B cell (primary cell): Measurements from ENCODE around the gene BARHL1. TPM values are rescaled to one million over a fixed set of nuclear protein-coding genes. Genes with fewer than 3 reads are reported as not detected.

ENCODE experiments used
- ATAC-seq: fragments of 200-7000 bp; cut with Tn5 transposase; one replicate; pipeline ENCODE4 v1.10.0; 2021; ENCODE audit warnings: low read depth, mild to moderate bottlenecking, moderate number of reproducible peaks, moderate library complexity
- CTCF ChIA-PET: fragments of 350-600 bp; sonication (Branson Sonifier 250); formaldehyde crosslinking; loops from one replicate; lab custom pipeline; 2021; ENCODE audit warnings: antibody characterized with exemption, inconsistent platforms; lab: Charles Lee
- POLR2A ChIA-PET: fragments of 350-600 bp; sonication (Branson Sonifier 250); formaldehyde crosslinking; loops from one replicate; lab custom pipeline; 2021; ENCODE audit warnings: antibody characterized with exemption; lab: Charles Lee
- DNase-seq: peaks from one replicate; pipeline ENCODE4 v3.0.0; 2013
- H2AFZ ChIP-seq: 2 replicates; pipeline ENCODE4 v1.6.1; 2012; ENCODE audit warnings: mild to moderate bottlenecking, low read depth, low read length; ENCODE audit not compliant: insufficient read depth, poor library complexity, severe bottlenecking
- H3K27ac ChIP-seq, 2 donors: 1 replicate in 1 of 2; 2 replicates in 1 of 2; pipeline ENCODE4 v1.5.1; 2012 to 2013; ENCODE audit warnings: low read length in 2 of 2, mild to moderate bottlenecking in 2 of 2, moderate library complexity in 1 of 2
- H3K27me3 ChIP-seq, 4 experiments: fragments of 200-600 bp in 1 of 4; sonication (generic) in 1 of 4; replicated peaks in 1 of 4; 1 replicate in 2 of 4; 2 replicates in 2 of 4; pipeline versions ENCODE4 v1.6.1 to v1.7.0; 2013 to 2016; ENCODE audit warnings: low read length in 3 of 4, mild to moderate bottlenecking in 2 of 4, mixed read lengths in 1 of 4, moderate library complexity in 1 of 4; ENCODE audit not compliant: insufficient read depth in 4 of 4, control insufficient read depth in 3 of 4; ENCODE audit errors: control extremely low read depth in 1 of 4
- H3K36me3 ChIP-seq, 2 experiments: replicated peaks in 1 of 2; 1 replicate in 1 of 2; 2 replicates in 1 of 2; pipeline versions ENCODE4 v1.6.1 to v1.7.1; 2013; ENCODE audit warnings: low read length in 1 of 2; ENCODE audit not compliant: insufficient read depth in 2 of 2, control insufficient read depth in 1 of 2; ENCODE audit errors: control extremely low read depth in 1 of 2, extremely low read depth in 1 of 2
- H3K4me1 ChIP-seq, 2 donors: fragments of 200-600 bp in 1 of 2; sonication (generic) in 1 of 2; 1 replicate in 1 of 2; 2 replicates in 1 of 2; pipeline versions ENCODE4 v1.5.1 to v1.6.1; 2013 to 2017; ENCODE audit warnings: low read length in 2 of 2; ENCODE audit not compliant: control insufficient read depth in 2 of 2, insufficient read depth in 2 of 2
- H3K4me2 ChIP-seq: replicated peaks from 2 replicates; pipeline ENCODE3; 2012; ENCODE audit warnings: mild to moderate bottlenecking, low read depth, low read length; ENCODE audit not compliant: poor library complexity, severe bottlenecking
- H3K4me3 ChIP-seq, 5 experiments: fragments of 200-600 bp in 1 of 5; sonication (generic) in 1 of 5; 1 replicate in 3 of 5; 2 replicates in 2 of 5; pipeline versions ENCODE4 v1.5.1 to v1.7.0; 2011 to 2016; ENCODE audit warnings: low read length in 4 of 5, mild to moderate bottlenecking in 4 of 5, low read depth in 2 of 5, control low read depth in 1 of 5, moderate library complexity in 1 of 5; ENCODE audit not compliant: insufficient read depth in 1 of 5; ENCODE audit errors: control extremely low read depth in 1 of 5, extremely low read depth in 1 of 5
- H3K79me2 ChIP-seq: fragments of 200-600 bp; sonication (generic); one replicate; pipeline ENCODE4 v1.6.0; 2016; ENCODE audit warnings: low read length; ENCODE audit not compliant: control insufficient read depth, insufficient read depth
- H3K9ac ChIP-seq: fragments of 200-600 bp; sonication (generic); 2 replicates; pipeline ENCODE4 v1.6.1; 2017; ENCODE audit warnings: mild to moderate bottlenecking, low read length, moderate library complexity
- H3K9me3 ChIP-seq, 3 donors: one replicate each; pipeline versions ENCODE4 v1.6.1 to v1.7.1; 2013; ENCODE audit warnings: low read length in 2 of 3; ENCODE audit not compliant: control insufficient read depth in 2 of 3, insufficient read depth in 1 of 3; ENCODE audit errors: control extremely low read depth in 1 of 3
- H4K20me1 ChIP-seq: 2 replicates; pipeline ENCODE4 v1.6.0; 2012; ENCODE audit warnings: mild to moderate bottlenecking, low read length; ENCODE audit not compliant: insufficient read depth, control insufficient read depth, poor library complexity, severe bottlenecking
- H3K27ac Mint-ChIP-seq: one replicate; pipeline ENCODE4 v1.8.0; 2021; ENCODE audit warnings: mixed read lengths
- H3K27me3 Mint-ChIP-seq: one replicate; pipeline ENCODE4 v1.8.0; 2021; ENCODE audit warnings: mixed read lengths
- H3K4me1 Mint-ChIP-seq: one replicate; pipeline ENCODE4 v1.8.0; 2021; ENCODE audit warnings: mixed read lengths
- H3K4me3 Mint-ChIP-seq: one replicate; pipeline ENCODE4 v1.8.0; 2021; ENCODE audit warnings: mixed read lengths
- H3K9me3 Mint-ChIP-seq: one replicate; pipeline ENCODE4 v1.8.0; 2022; ENCODE audit warnings: mixed read lengths; ENCODE audit not compliant: insufficient read depth
- EZH2 ChIP-seq: IDR thresholded peaks from 2 replicates; pipeline ENCODE4 v1.6.1; 2012; ENCODE audit warnings: borderline replicate concordance, low read depth, mild to moderate bottlenecking, moderate library complexity, low read length; ENCODE audit not compliant: insufficient read depth, poor library complexity, severe bottlenecking
- WGBS: methylation state at CpG from one replicate; pipeline ENCODE4 v1.1.5; 2013; ENCODE audit warnings: missing lambda C conversion rate; ENCODE audit not compliant: insufficient coverage; 5-methylcytosine and 5-hydroxymethylcytosine counted together
- intact Hi-C: fragments of 100-400 bp; cut with micrococcal nuclease; formaldehyde crosslinking; loops from one replicate; pipeline ENCODE4 v1.10.0; 2022
- polyA plus RNA-seq: library from polyadenylated mRNA; depleted of rRNA; stranded (reverse); fragments of >200 nt; gene quantifications from 2 replicates; pipeline ENCODE4 v1.2.3, GENCODE V29; 2012
- total RNA-seq, 2 donors: library from RNA; stranded (reverse); fragments of 120-200 nt in 1 of 2; gene quantifications; 1 replicate in 1 of 2; 2 replicates in 1 of 2; pipeline versions ENCODE4 v1.2.3 to v1.2.4, GENCODE V29; 2013 to 2022
- TF ChIP-seq, protein P1 (sequence below): fragments of 200-600 bp; IDR thresholded peaks from one replicate; pipeline ENCODE4 v1.8.0; 2022; ENCODE audit warnings: antibody characterized with exemption, mild to moderate bottlenecking

The BARHL1 gene
- total and polyA plus RNA-seq, 2 donors (not counting 1 experiment from before 2014, with no cell fraction given) = not detected

DNA sequence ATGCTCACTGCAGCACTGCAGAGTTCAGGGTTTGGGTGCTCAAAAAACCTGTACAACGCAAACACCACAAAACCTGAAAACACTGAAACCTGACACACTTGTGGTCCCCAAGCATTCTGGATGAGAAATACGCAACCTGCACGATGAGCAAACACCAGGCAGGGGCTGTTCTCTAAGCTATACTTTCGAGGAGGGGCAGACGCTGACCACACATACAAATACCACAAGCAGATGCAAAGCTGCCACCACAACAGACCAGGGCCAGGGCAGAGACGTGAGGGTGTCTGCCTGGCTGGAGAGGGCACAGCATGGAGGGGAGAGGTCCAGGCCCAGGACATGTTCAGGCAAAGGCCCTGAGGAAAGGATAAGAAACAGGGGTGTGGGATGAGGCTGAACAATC is 23.0 kb downstream of the BARHL1 start:
- Histone ChIP-seq H3K36me3 (peaks cover 0 to 71% of the 10 kb centered on the region in 2 experiments), H3K27me3 (no peaks in the 10 kb centered on the region), H3K9ac (no peak overlapping the region), H3K27ac (no peak overlapping the region), H3K9me3 (no peaks in the 10 kb centered on the region), H4K20me1 (peaks cover 13% of the 10 kb centered on the region), H3K4me3 (no peak overlapping the region), H2AFZ (no peak overlapping the region), H3K4me2 (no peak overlapping the region), H3K4me1 (no peaks in the 10 kb centered on the region), H3K79me2 (no peaks in the 10 kb centered on the region)
- WGBS = 96% methylated on average over 4 of the region's 6 CpGs
- Mint-ChIP-seq H3K27me3 (no peaks in the 10 kb centered on the region), H3K4me1 (no peaks in the 10 kb centered on the region), H3K9me3 (no peaks in the 10 kb centered on the region), H3K27ac (no peak overlapping the region), H3K4me3 (no peak overlapping the region)
- POLR2A ChIA-PET = no interaction called here
- intact Hi-C loops = no loop called here
- DNase-seq = no peak
- no peak for TF ChIP-seq EZH2
- TF ChIP-seq, protein P1, sequence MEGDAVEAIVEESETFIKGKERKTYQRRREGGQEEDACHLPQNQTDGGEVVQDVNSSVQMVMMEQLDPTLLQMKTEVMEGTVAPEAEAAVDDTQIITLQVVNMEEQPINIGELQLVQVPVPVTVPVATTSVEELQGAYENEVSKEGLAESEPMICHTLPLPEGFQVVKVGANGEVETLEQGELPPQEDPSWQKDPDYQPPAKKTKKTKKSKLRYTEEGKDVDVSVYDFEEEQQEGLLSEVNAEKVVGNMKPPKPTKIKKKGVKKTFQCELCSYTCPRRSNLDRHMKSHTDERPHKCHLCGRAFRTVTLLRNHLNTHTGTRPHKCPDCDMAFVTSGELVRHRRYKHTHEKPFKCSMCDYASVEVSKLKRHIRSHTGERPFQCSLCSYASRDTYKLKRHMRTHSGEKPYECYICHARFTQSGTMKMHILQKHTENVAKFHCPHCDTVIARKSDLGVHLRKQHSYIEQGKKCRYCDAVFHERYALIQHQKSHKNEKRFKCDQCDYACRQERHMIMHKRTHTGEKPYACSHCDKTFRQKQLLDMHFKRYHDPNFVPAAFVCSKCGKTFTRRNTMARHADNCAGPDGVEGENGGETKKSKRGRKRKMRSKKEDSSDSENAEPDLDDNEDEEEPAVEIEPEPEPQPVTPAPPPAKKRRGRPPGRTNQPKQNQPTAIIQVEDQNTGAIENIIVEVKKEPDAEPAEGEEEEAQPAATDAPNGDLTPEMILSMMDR = no peak
- ATAC-seq = no peak
- CTCF ChIA-PET = no interaction called here

- no peaks in the 10 kb centered on the region for H3K27me3 Mint-ChIP-seq
These were observed 23.7 kb downstream of the BARHL1 start for GRCh38 chr9:132606066-132606465.

More at GRCh38 chr9:132606066-132606465, 23.7 kb downstream of the BARHL1 start:
- Histone ChIP-seq H3K9ac (no peak overlapping the region), H3K4me3 (no peak overlapping the region), H3K79me2 (no peaks in the 10 kb centered on the region), H3K36me3 (peaks cover 0 to 71% of the 10 kb centered on the region in 2 experiments), H3K27ac (no peak overlapping the region), H3K27me3 (no peaks in the 10 kb centered on the region), H4K20me1 (peaks cover 6% of the 10 kb centered on the region), H3K4me1 (no peaks in the 10 kb centered on the region), H3K4me2 (no peak overlapping the region), H2AFZ (no peak overlapping the region), H3K9me3 (no peaks in the 10 kb centered on the region)
- DNase-seq = no peak
- POLR2A ChIA-PET = no interaction called here
- Mint-ChIP-seq H3K9me3 (no peaks in the 10 kb centered on the region), H3K4me1 (no peaks in the 10 kb centered on the region), H3K27ac (no peak overlapping the region), H3K4me3 (no peak overlapping the region)
- intact Hi-C loops = no loop called here
- TF ChIP-seq, protein P1 = no peak
- TF ChIP-seq EZH2 = no peak
- no peak for ATAC-seq
- WGBS = 95% methylated on average over 6 of the region's 6 CpGs
- CTCF ChIA-PET = no interaction called here
